Stimulated activated CD8-positive, alpha-beta memory T cell treated with anti-CD3 and anti-CD28 coated beads, Interleukin-2, amount 100 ng/mL, for 48 hours (primary cell): ENCODE measurements around the gene VPS36.
"Not testable (repeated sequence)": the region's sequence is repeated elsewhere in the genome, so short reads cannot be mapped to it uniquely, and the experiment has no call there.

Experiments used
- DNase-seq, 2 donors: peaks; one replicate each; pipeline ENCODE4 v3.0.0-alpha.2; 2020; ENCODE audit warnings: low read depth in 2 of 2

The VPS36 gene

GRCh38 chr13:52446265-52446664, 4.2 kb downstream of the VPS36 start:
- DNase-seq = no peak

GRCh38 chr13:52432456-52432855, 18.0 kb downstream of the VPS36 start:
- DNase-seq = no peak

- no peak for DNase-seq
Measured at GRCh38 chr13:52428295-52428694, 22.1 kb downstream of the VPS36 start.

- no peak for DNase-seq
Measured at GRCh38 chr13:52421216-52421615, 29.2 kb downstream of the VPS36 start.

- no peak for DNase-seq
Measured at GRCh38 chr13:52419080-52419479, 31.4 kb downstream of the VPS36 start.

GRCh38 chr13:52414963-52415362, 35.5 kb downstream of the VPS36 start:
- no peak for DNase-seq

- no peak for DNase-seq
Measured at GRCh38 chr13:52414051-52414450, 36.4 kb downstream of the VPS36 start.

- DNase-seq = no peak
Measured at GRCh38 chr13:52412128-52412527, 38.3 kb downstream of the VPS36 start.

GRCh38 chr13:52411629-52412028, 38.8 kb downstream of the VPS36 start:
- no peak for DNase-seq

GRCh38 chr13:52408071-52408658, 42.3 kb downstream of the VPS36 start:
- DNase-seq = not testable (repeated sequence)

GRCh38 chr13:52407436-52407835, 43.0 kb downstream of the VPS36 start:
- not testable (repeated sequence) for DNase-seq

- DNase-seq = no peak
Measured at GRCh38 chr13:52406629-52407028, 43.8 kb downstream of the VPS36 start.

- DNase-seq = peak in 1 of 2 donors; percentile 5
Measured at GRCh38 chr13:52405767-52406494, 44.5 kb downstream of the VPS36 start, which contains the start of gene THSD1. THSD1 (minus strand) TSS chr13:52406172; CDS start chr13:52402600, 3,572 bp downstream.

GRCh38 chr13:52405369-52405766, 45.1 kb downstream of the VPS36 start:
- DNase-seq = no peak

- no peak for DNase-seq
Measured at GRCh38 chr13:52399708-52400107, 50.7 kb downstream of the VPS36 start.

- DNase-seq = no peak
Measured at GRCh38 chr13:52399046-52399445, 51.4 kb downstream of the VPS36 start.

GRCh38 chr13:52395704-52396103, 54.7 kb downstream of the VPS36 start:
- no peak for DNase-seq

- DNase-seq = no peak
Measured at GRCh38 chr13:52394586-52394985, 55.8 kb downstream of the VPS36 start.

GRCh38 chr13:52393572-52394357, 56.7 kb downstream of the VPS36 start:
- DNase-seq = no peak

- no peak for DNase-seq
Measured at GRCh38 chr13:52387721-52388120, 62.7 kb downstream of the VPS36 start.

- DNase-seq = no peak
Measured at GRCh38 chr13:52385870-52386269, 64.6 kb downstream of the VPS36 start.

- DNase-seq = no peak
Measured at GRCh38 chr13:52383366-52383765, 67.1 kb downstream of the VPS36 start.

GRCh38 chr13:52378312-52378711, 72.1 kb downstream of the VPS36 start:
- DNase-seq = no peak
